ENCODE results near the gene RNASEL. TPM values are rescaled to one million over a fixed set of nuclear protein-coding genes. Genes with fewer than 3 reads are reported as not detected.
"Not testable (repeated sequence)": the region's sequence is repeated elsewhere in the genome, so short reads cannot be mapped to it uniquely, and the experiment has no call there.

RNASEL gene
- total RNA-seq, 1 donor from 2014 or later = 7.3 TPM

DNA sequence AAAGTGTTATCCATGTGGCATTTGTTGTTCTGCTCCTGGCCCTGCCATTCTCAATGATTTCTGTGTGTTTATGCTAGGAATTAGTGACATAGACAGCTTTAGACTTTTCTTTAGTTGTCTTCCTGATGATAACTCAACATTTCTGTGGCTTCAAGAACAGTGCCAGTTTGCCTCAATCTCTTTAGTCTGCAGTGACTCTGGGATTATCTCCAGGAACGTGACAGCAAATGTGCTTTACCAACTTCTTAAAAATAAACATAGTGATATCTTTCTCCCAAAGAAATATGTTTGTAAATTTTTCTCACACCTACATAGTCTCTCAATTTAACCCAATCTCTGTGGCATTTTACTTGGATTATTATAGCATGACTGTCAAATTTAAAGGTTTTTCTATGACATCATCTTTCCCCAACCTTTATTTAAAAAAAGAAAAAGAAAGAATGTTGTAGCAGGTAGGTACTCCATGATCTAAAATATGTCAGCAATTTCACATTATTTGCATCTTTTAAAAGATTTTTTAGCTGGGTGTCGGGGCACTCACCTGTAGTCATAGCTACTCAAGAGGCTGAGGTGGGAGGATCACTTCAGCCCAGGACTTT, 24.6 kb downstream of the RNASEL start:
- no peak for DNase-seq (ENCODE audit: low spot score)

DNA sequence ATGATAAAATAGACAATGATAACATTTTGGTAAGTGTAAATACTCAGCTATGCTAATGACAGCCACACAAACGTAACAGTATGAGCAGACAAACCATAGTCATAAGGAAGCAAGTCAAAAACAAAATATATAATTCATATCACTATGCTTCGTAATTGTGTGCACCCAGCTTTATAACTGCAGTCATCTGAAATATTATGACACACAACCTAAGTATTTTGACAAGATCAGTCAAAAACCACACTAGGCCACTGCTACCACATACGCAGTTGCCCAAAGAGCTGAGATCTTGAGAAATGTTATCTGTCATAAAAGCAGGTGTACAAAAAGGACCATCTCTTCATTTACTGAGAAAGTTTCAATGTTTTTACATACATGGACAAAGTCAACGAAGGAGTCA, 26.0 kb downstream of the RNASEL start:
- no peak for DNase-seq (ENCODE audit: low spot score)

DNA sequence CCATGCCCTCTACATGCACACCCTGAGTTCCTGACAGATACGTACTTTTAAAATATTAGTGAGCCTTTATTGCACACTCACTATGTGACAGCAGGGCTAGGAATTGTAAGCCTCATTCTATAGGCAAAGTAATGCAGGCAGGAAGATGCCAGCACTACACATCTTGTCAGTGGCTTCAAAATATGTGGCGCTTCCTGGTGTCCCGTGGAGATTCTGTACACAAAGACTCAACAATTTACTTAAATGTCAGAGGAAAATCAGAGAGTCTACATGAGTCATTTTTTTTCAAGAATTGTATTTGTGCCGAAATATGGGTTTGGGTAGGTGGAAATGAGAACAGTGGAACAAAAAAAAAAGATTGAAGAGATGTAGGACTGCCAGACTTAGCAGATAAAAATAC, 27.6 kb downstream of the RNASEL start:
- DNase-seq (ENCODE audit: low spot score) = no peak

DNA sequence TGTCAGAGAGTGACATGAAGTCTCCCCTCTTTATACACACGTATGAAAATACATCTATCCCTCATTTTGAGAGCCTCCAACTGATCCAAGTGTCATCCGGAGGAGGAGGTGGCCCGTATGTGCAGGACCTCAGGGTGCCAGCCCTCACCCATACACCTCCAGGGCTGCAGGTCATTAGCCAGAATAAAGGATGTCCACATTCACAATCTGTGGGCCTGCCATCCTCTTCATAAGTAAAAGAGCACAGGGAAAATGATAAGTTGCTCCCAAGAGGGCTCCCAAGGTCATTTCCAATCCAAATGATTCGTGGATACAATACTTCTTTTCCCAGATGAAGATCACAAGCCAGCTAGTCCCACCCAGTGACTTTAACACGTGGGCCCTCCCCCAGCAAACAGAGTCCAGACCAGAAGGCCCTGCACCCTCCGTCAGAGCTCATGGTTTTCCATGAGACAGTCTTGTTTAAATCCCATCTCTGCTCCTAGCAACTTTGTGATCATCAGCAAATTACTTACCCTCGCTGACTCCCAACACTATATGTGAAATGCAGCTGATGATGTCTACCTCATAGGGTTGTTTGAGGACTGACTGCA, 28.6 kb downstream of the RNASEL start:
- no peak for DNase-seq (ENCODE audit: low spot score)

DNA sequence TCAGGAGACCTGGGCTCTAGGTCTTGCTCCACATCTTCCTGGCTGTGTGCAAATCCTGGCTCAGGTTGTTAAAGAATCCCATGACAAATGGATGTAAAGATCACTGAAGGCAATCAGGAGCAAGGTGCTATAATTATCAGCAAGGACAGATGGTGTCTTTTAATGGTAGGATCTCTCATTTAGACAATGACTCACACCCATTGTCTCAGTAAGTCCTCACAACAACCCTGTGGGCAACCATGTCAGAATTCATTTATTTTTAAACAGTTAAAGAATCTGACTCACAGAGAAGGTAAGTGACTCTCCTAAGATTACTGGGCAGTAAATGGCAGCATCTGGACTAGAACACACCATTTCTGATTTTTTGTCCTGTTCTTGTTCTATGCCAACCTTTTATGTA, 32.8 kb downstream of the RNASEL start:
- no peak for DNase-seq (ENCODE audit: low spot score)

DNA sequence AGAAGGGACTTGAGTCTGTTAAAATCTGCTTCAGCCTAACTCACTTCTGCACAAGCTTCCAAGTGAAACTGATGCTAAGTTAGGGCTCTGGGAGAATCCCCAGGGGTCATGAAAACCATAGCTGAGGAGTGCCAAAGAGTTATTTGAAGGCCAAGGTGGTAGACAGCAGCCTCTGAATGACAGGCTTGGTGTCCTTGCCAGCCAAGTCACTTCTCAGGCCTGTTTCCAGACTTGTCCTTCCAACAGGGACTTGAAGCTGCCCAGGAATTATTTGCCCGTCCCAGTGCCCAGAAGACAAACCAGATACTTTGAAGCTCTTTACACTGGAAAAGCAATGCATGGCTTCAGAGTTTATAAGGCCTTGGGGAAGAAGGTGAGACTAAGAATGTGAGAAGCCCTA, 33.6 kb downstream of the RNASEL start:
- DNase-seq (ENCODE audit: low spot score) = no peak

DNA sequence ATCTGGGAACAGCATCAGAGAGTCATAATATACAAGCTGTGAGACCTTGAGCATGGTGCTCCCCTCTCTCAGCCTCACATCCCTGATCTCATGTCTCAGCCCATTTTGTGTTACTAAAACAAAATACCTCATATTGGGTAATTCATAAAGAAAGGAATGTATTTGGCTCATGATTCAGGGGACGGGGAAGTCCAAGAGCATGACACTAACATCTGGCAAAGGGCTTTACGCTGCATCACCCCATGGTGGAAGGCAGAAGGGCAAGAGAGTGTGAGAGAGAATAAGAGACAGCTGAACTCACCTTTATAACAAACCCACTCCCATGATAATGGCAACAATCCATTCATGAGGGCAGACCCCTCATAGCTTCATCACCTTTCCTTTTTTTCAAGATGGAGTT, 36.5 kb downstream of the RNASEL start:
- DNase-seq (ENCODE audit: low spot score) = no peak

DNA sequence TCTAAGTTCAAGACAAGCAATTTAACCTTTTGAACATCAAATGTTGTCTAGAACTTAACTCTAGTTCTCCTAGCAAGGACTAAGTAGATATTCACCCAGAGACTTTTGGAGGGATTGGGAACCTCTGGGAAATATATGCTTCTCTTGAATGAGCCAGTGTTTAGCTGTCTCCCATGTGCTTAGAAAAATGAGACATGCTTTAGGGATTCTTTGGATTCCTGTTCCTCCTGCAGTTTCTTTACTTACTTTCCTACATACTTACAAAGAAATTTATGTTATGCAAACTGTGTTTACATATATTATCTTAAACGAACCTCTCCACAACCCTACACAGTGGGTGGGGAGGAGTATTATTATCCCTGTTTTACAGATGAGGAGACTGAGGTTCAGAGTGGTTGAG, 39.2 kb downstream of the RNASEL start:
- DNase-seq (ENCODE audit: low spot score) = no peak

DNA sequence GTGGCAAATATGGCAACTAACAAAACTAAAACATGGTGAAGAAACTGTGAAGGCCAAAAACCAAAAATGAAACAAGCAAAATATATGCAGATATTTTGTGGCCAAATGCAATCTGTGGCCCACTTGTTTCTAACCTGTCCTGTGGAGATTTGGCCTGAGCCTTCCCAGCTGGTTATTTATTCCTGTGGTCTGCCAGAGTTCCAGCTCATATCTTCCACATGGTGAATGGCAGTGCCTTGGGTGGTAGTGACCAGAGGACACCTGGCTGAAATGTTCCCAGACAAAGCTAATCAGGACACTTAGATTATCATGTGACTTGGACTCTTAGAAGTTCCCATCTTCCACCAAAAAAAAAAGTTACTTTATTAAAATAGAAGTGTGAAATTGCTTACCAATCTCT, 39.7 kb downstream of the RNASEL start:
- DNase-seq (ENCODE audit: low spot score) = no peak

DNA sequence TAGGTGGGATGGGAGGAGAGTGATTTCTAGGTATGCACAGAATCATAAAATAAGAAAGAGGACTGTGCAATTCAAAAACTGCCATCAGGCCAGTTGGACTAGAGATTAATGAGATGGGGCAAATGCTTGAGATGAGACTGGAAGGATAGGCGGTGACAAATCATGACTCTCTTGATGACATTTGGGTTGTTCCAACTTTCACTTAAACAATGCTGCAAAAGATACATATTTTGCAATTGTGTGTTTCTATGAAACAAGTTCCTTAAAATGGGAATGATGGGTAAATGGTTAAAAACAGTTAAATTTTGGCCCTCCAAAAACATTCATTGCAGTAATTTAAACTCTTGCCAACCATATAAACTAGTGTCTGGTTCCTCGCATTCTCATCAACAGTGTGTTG, 55.2 kb downstream of the RNASEL start:
- no peak for DNase-seq (ENCODE audit: low spot score)

DNA sequence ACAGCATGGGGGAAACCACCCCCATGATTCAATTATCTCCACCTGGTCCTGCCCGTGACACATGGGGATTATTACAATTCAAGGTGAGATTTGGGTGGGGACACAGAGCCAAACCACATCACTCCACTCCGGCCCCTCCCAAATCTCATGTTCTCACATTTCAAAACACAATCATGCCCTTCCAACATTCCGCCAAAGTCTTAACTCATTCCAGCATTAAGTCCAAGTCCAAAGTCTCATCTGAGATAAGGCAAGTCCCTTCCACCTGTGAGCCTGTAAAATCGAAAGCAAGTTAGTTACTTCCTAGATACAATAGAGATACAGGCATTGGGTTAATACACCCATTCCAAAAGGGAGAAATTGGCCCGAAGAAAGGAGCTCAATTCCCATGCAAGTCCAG, 60.9 kb downstream of the RNASEL start:
- DNase-seq (ENCODE audit: low spot score) = not testable (repeated sequence)

DNA sequence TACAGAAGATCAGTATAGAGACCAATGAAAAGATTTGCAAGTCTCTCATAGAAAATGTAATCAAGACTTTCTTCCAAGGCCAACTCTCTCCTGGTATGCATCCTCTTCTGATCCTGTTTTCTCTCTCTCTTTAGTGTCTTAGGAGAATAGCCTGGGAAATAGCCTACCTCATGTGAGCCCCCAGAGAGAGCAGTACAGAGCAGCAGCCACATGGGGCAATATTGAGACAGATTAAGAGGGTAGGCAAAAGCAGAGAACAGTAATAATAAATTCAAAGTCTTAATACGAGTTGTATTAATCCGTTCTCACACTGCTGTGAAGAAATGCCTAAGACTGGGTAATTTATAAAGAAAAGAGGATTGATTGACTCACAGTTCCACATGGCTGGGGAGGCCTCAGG, 61.4 kb downstream of the RNASEL start:
- no peak for DNase-seq (ENCODE audit: low spot score)

DNA sequence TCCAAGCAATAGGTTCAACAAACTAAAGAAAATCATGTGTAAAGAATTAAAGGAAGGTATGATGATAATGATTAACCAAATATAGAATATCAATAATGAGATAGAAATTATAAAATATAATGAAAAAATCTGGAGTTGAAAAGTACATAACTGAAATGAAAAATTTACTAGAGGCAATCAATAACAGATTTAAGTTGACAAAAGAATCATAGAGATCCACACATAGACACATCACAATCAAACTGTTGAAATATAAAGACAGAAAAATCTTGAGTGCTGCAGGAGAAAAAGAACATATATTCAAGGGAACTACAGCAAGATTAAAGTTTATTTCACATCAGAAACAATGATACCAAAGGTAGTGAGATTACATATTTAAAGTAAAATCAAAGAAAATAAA, 63.7 kb downstream of the RNASEL start:
- DNase-seq (ENCODE audit: low spot score) = no peak

Other genes with a start within 250 kb of the RNASEL start
- 5,065 TPM for gene GLUL, start 197.5 kb downstream of the RNASEL start, total RNA-seq
- gene TEDDM1, start 188.6 kb downstream of the RNASEL start, total RNA-seq = not detected
- gene RGSL1, start 139.1 kb downstream of the RNASEL start, total RNA-seq = not detected
- gene RGS16, start 15.1 kb upstream of the RNASEL start, total RNA-seq = 25.0 TPM
- gene RGS8, start 95.3 kb upstream of the RNASEL start, total RNA-seq = not detected
- 55.7 TPM for gene NPL, start 200.5 kb upstream of the RNASEL start, total RNA-seq